CD14-positive monocyte (primary cell): ENCODE results near the gene OTULIN. TPM values are rescaled to one million over a fixed set of nuclear protein-coding genes. Genes with fewer than 3 reads are reported as not detected.

Experiments used
- DNase-seq, 3 donors: peaks; one replicate each; pipeline ENCODE4 v3.0.0-alpha.2; 2011 to 2022
- H2AFZ ChIP-seq: 2 replicates; pipeline ENCODE4 v1.6.0; 2012; ENCODE audit warnings: mild to moderate bottlenecking, low read depth, low read length, inconsistent platforms; ENCODE audit not compliant: insufficient read depth, poor library complexity, severe bottlenecking
- H3K27ac ChIP-seq, 2 donors: 1 replicate in 1 of 2; 2 replicates in 1 of 2; pipeline ENCODE4 v1.5.1; 2012 to 2013; ENCODE audit warnings: low read length in 2 of 2, control low read depth in 1 of 2, inconsistent platforms in 1 of 2, low read depth in 1 of 2, mild to moderate bottlenecking in 1 of 2
- H3K27me3 ChIP-seq, 2 donors: one replicate each; pipeline versions ENCODE4 v1.6.0 to v1.6.1; 2011 to 2013; ENCODE audit warnings: low read length in 2 of 2; ENCODE audit not compliant: control insufficient read depth in 2 of 2, insufficient read depth in 2 of 2
- H3K36me3 ChIP-seq, 2 donors: replicated peaks in 1 of 2; 1 replicate in 1 of 2; 2 replicates in 1 of 2; pipeline versions ENCODE4 v1.5.1 to v1.6.1; 2012 to 2013; ENCODE audit warnings: low read length in 2 of 2, control low read depth in 1 of 2, inconsistent platforms in 1 of 2, mild to moderate bottlenecking in 1 of 2; ENCODE audit not compliant: insufficient read depth in 2 of 2, control insufficient read depth in 1 of 2
- H3K4me1 ChIP-seq, 2 donors: 1 replicate in 1 of 2; 2 replicates in 1 of 2; pipeline versions ENCODE4 v1.5.1 to v1.6.1; 2012 to 2013; ENCODE audit warnings: low read length in 2 of 2, control low read depth in 1 of 2, inconsistent platforms in 1 of 2, mild to moderate bottlenecking in 1 of 2, moderate library complexity in 1 of 2; ENCODE audit not compliant: insufficient read depth in 2 of 2, control insufficient read depth in 1 of 2
- H3K4me2 ChIP-seq: replicated peaks from 2 replicates; pipeline ENCODE3; 2012; ENCODE audit warnings: low read length, moderate library complexity, mild to moderate bottlenecking; ENCODE audit not compliant: poor library complexity, severe bottlenecking; ENCODE audit errors: extremely low read depth
- H3K4me3 ChIP-seq, 3 experiments: fragments of 200-600 bp in 1 of 3; sonication (generic) in 1 of 3; replicated peaks in 1 of 3; 1 replicate in 2 of 3; 2 replicates in 1 of 3; pipeline ENCODE4 v1.5.1; 2011 to 2013; ENCODE audit warnings: low read length in 3 of 3, mild to moderate bottlenecking in 3 of 3, control low read depth in 2 of 3, low read depth in 2 of 3, inconsistent platforms in 1 of 3, moderate library complexity in 1 of 3
- H3K79me2 ChIP-seq: 2 replicates; pipeline ENCODE4 v1.6.0; 2012; ENCODE audit warnings: mild to moderate bottlenecking, control low read depth, inconsistent platforms, low read length, moderate library complexity; ENCODE audit not compliant: insufficient read depth
- H3K9ac ChIP-seq: 2 replicates; pipeline ENCODE4 v1.6.0; 2017; ENCODE audit warnings: low read length, mild to moderate bottlenecking; ENCODE audit not compliant: insufficient read depth, poor library complexity, severe bottlenecking
- H3K9me3 ChIP-seq, 2 donors: replicated peaks in 1 of 2; 1 replicate in 1 of 2; 2 replicates in 1 of 2; pipeline versions ENCODE4 v1.5.1 to v1.6.1; 2012 to 2013; ENCODE audit warnings: low read length in 2 of 2, control low read depth in 1 of 2; ENCODE audit not compliant: control insufficient read depth in 1 of 2, insufficient read depth in 1 of 2
- H4K20me1 ChIP-seq: 2 replicates; pipeline ENCODE4 v1.6.0; 2012; ENCODE audit warnings: mild to moderate bottlenecking, low read length, control low read depth, moderate library complexity; ENCODE audit not compliant: insufficient read depth
- H3K27ac Mint-ChIP-seq, 7 donors: one replicate each; pipeline ENCODE4 v1.8.0; 2020; ENCODE audit warnings: mild to moderate bottlenecking in 7 of 7, mixed read lengths in 7 of 7, moderate library complexity in 6 of 7, inconsistent platforms in 2 of 7
- H3K27me3 Mint-ChIP-seq, 3 donors: one replicate each; pipeline ENCODE4 v1.8.0; 2021 to 2022; ENCODE audit warnings: low read depth in 3 of 3, mild to moderate bottlenecking in 3 of 3, mixed read lengths in 3 of 3, moderate library complexity in 3 of 3, inconsistent platforms in 1 of 3
- H3K36me3 Mint-ChIP-seq, 2 donors: one replicate each; pipeline ENCODE4 v1.8.0; 2020; ENCODE audit warnings: mixed read lengths in 2 of 2, inconsistent platforms in 1 of 2, mild to moderate bottlenecking in 1 of 2
- H3K4me1 Mint-ChIP-seq: one replicate; pipeline ENCODE4 v1.8.0; 2020; ENCODE audit warnings: mild to moderate bottlenecking, mixed read lengths
- H3K4me3 Mint-ChIP-seq, 2 donors: one replicate each; pipeline ENCODE4 v1.8.0; 2020; ENCODE audit warnings: mild to moderate bottlenecking in 2 of 2, mixed read lengths in 2 of 2, moderate library complexity in 1 of 2
- H3K9me3 Mint-ChIP-seq, 7 donors: one replicate each; pipeline ENCODE4 v1.8.0; 2020 to 2022; ENCODE audit warnings: mixed read lengths in 7 of 7, mild to moderate bottlenecking in 6 of 7, moderate library complexity in 6 of 7, inconsistent platforms in 2 of 7
- WGBS: methylation state at CpG from one replicate; pipeline ENCODE4 v1.1.5; 2013; ENCODE audit warnings: missing lambda C conversion rate; ENCODE audit not compliant: insufficient coverage; 5-methylcytosine and 5-hydroxymethylcytosine counted together
- intact Hi-C, 2 donors: fragments of 100-400 bp; cut with micrococcal nuclease; formaldehyde crosslinking; loops; one replicate each; pipeline versions ENCODE4 v1.15.0 to v1.15.1; 2023
- polyA plus RNA-seq, 3 donors: library from polyadenylated mRNA; depleted of rRNA in 1 of 3; unstranded in 2 of 3; stranded (reverse) in 1 of 3; fragments of 300-500 nt in 2 of 3; fragments of >200 nt in 1 of 3; fragmentation: Illumina TruSeq in 2 of 3; gene quantifications; 1 replicate in 2 of 3; 2 replicates in 1 of 3; pipeline ENCODE4 v1.2.3, GENCODE V29; 2012 to 2021
- TF ChIP-seq, protein P1 (sequence below): fragments of 200-600 bp; IDR thresholded peaks from one replicate; pipeline ENCODE4 v1.8.0; 2022; ENCODE audit warnings: antibody characterized with exemption, mild to moderate bottlenecking

OTULIN gene
- polyA plus RNA-seq, 3 donors: 13.7 to 14.2 (median 14.0) TPM

- TF ChIP-seq, protein P1, sequence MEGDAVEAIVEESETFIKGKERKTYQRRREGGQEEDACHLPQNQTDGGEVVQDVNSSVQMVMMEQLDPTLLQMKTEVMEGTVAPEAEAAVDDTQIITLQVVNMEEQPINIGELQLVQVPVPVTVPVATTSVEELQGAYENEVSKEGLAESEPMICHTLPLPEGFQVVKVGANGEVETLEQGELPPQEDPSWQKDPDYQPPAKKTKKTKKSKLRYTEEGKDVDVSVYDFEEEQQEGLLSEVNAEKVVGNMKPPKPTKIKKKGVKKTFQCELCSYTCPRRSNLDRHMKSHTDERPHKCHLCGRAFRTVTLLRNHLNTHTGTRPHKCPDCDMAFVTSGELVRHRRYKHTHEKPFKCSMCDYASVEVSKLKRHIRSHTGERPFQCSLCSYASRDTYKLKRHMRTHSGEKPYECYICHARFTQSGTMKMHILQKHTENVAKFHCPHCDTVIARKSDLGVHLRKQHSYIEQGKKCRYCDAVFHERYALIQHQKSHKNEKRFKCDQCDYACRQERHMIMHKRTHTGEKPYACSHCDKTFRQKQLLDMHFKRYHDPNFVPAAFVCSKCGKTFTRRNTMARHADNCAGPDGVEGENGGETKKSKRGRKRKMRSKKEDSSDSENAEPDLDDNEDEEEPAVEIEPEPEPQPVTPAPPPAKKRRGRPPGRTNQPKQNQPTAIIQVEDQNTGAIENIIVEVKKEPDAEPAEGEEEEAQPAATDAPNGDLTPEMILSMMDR: no peak
- H3K4me3 Mint-ChIP-seq: no peak overlapping the region
- Histone ChIP-seq H3K27ac (peak overlapping the region in 1 of 2 donors; percentile 4), H3K9me3 (no peaks in the 10 kb centered on the region), H3K4me1 (peaks cover 8% of the 10 kb centered on the region in 2 donors), H2AFZ (no peak overlapping the region), H4K20me1 (peaks cover 60% of the 10 kb centered on the region), H3K27me3 (no peaks in the 10 kb centered on the region), H3K4me3 (no peak overlapping the region), H3K36me3 (peaks cover 63 to 93% of the 10 kb centered on the region in 2 donors), H3K4me2 (no peak overlapping the region), H3K79me2 (peaks cover 3% of the 10 kb centered on the region), H3K9ac (no peak overlapping the region)
- intact Hi-C loops: no loop called here
- H3K4me1 Mint-ChIP-seq: peaks cover 7% of the 10 kb centered on the region
- peak overlapping the region in 2 of 7 donors; percentile 73 to 85 for H3K27ac Mint-ChIP-seq
- H3K9me3 Mint-ChIP-seq: no peaks in the 10 kb centered on the region
- peaks cover 80 to 88% of the 10 kb centered on the region in 2 donors for H3K36me3 Mint-ChIP-seq
- H3K27me3 Mint-ChIP-seq: peaks cover 0 to 6% (median 0%) of the 10 kb centered on the region in 3 donors
- no peak for DNase-seq
- 89% methylated on average over 5 of the region's 11 CpGs for WGBS
Measured at GRCh38 chr5:14702238-14702839, 37.8 kb downstream of the OTULIN start.

GRCh38 chr5:14705556-14705955 is 41.0 kb downstream of the OTULIN start:
- intact Hi-C loops: no loop called here
- WGBS: 100% methylated on average over 1 of the region's 8 CpGs
- H3K79me2 ChIP-seq: peaks cover 3% of the 10 kb centered on the region
- peaks cover 8% of the 10 kb centered on the region in 2 donors for H3K4me1 ChIP-seq
- no peak overlapping the region for H3K4me2 ChIP-seq
- no peak for DNase-seq
- Mint-ChIP-seq H3K4me1 (peaks cover 7% of the 10 kb centered on the region), H3K4me3 (no peak overlapping the region), H3K36me3 (peaks cover 82 to 91% of the 10 kb centered on the region in 2 donors), H3K27me3 (peaks cover 0 to 6% (median 0%) of the 10 kb centered on the region in 3 donors), H3K9me3 (no peaks in the 10 kb centered on the region), H3K27ac (peak overlapping the region in 2 of 7 donors; percentile 26 to 33)
- no peak overlapping the region for H3K9ac ChIP-seq
- no peak overlapping the region for H3K4me3 ChIP-seq
- H2AFZ ChIP-seq: no peak overlapping the region
- peaks cover 65 to 95% of the 10 kb centered on the region in 2 donors for H3K36me3 ChIP-seq
- TF ChIP-seq, protein P1: no peak
- H4K20me1 ChIP-seq: peaks cover 30% of the 10 kb centered on the region
- no peaks in the 10 kb centered on the region for H3K9me3 ChIP-seq
- H3K27me3 ChIP-seq: no peaks in the 10 kb centered on the region
- H3K27ac ChIP-seq: no peak overlapping the region
